HG03039 (cell line): ENCODE results near the gene SLC26A2.

Experiments used
- ATAC-seq: cut with Tn5 transposase; IDR thresholded peaks from one replicate; pipeline ENCODE4 v1.9.1; 2021; ENCODE audit warnings: mild to moderate bottlenecking, moderate library complexity; ENCODE audit not compliant: unreplicated experiment

Gene SLC26A2

DNA sequence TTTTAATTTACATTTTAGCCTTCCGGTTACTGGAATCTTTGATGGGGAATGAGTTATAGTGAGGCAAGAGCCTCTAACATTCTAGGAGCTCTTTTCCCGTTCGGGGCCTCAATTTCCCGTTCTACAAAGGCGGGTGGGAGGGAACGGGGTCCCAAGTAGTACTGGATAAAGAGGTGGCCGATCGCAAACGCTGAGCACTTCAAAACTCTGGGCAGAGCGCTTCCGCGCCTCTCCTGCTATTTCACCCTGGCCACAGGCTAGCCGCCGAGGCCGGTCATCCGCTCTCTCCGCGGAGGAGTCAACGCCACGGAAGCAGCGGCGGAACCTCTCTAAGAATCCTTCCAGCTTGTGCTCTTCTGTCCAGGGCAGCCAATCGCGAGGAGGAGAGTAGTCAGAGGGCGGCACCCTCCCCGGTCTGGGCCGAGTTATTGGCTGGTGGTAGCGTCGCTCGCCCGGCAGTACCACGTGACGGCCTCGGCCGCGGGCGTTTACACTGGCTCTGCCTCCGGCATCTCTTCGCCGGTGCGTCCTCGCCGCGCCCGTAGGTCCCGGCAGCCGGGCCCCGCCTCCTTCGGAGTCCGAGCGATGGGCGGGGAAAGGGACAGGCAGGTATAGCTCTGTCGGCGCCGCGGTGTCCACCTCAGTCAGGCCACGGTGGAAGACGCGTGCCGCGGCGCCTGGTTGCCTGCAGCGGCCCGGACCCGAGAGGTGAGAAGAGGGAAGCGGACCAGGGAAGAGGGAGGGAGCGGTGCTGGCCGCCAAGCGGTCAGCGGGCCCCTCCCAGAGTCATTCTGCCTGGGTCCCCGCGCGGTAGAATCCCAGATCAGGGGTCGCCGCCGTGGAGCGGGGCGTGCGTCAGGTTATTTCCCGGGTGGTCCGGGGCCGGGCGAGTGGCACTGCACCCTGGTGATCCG lies at the start of gene SLC26A2:
SLC26A2 (plus strand) TSS at position 487 of the 914 bp plus-strand sequence. CDS start 16,895 bp downstream, outside the sequence.
- peak; percentile 100 for ATAC-seq

DNA sequence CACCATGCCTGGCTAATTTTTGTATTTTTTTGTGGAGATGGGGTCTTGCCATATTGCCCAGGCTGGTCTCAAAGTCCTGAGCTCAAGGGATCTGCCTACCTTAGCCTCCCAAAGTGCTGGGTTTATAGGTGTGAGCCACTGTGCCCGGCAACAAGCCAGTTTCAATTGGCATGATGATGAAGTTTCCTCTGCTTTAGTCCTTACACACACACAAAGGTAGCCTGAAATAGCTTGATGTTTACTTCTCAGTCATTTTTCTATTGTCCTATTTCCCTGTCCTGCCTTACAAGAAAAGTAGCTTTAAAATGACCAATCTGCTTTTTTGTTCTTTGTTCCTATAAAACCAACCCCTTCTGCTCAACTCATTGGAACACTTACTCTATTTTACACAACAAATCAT lies 49.5 kb upstream of the SLC26A2 start:
- ATAC-seq, result no peak

DNA sequence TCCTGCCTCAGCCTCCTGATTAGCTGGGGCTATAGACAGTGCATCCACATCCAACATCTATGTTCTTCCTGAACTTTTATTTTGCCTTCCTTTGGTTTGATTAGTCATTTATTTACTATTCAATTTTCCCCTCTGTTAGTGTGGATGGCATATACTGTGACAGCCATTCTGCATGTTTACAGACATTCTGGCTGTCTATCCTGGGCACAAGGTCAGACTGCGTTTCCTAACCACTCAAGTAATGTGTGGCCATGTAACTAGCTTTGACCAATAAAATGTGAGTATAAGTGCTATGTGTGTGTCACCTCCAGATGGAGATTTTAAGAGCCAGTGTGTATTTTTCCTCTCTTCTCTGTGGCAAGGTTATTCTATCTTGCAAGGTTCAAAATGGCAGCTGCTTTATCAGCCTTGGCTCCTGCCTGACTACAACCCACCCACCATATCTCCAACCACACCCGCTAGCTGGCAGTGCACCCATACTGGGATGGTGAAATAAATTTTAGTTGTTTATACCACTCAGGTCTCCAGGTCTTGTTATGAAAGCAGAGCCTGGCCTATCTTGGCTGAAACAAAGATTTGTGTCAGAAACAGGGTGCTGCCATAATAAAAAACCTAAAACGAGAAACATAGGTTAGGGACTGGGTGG lies 48.2 kb upstream of the SLC26A2 start:
- ATAC-seq, result no peak

DNA sequence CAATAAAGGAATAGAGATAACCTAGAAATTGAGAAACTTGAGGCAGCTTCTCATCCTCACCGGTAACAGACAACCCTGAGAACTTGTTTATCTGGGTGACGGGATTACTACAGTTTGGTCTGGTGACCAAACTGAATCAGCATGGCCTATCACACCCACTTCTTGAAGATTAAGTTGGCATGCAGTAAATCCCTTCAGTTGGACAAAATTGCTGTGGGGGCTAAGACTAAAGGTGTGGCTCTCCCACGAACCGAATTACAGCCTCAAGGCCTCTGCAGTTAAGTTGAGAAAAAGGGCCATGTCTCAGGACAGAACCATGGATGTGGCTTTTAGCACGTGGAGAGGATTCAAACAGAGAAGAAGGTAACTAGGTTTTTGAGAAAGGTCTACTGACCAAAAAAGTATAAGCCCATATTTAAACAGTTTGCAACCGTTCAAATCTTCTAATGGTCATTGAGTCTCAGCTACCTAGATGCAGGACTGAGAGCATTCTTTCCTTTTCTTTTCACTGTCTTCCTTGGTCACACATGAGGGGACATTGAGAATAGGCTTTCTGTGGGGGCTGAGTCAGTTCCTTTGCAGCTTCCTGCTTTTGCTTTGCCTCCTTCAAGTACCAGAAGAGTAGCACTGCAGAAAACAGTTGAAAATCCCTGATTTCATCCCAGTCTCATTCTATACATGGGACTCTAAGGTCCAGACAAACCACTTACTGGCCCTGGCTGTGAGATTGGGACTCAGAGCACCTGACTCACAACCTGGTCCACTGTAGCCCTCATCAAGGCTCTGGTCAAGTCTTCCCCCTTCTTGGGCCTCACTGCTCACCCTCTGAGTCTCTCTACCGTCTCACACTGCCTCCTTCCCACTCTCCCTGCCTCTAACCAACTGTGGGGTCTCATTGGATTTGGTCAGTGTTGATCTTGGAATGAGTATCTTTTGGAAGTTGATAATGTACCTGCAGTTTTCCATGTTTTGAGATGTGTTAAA lies 46.8 kb upstream of the SLC26A2 start:
- no peak for ATAC-seq

DNA sequence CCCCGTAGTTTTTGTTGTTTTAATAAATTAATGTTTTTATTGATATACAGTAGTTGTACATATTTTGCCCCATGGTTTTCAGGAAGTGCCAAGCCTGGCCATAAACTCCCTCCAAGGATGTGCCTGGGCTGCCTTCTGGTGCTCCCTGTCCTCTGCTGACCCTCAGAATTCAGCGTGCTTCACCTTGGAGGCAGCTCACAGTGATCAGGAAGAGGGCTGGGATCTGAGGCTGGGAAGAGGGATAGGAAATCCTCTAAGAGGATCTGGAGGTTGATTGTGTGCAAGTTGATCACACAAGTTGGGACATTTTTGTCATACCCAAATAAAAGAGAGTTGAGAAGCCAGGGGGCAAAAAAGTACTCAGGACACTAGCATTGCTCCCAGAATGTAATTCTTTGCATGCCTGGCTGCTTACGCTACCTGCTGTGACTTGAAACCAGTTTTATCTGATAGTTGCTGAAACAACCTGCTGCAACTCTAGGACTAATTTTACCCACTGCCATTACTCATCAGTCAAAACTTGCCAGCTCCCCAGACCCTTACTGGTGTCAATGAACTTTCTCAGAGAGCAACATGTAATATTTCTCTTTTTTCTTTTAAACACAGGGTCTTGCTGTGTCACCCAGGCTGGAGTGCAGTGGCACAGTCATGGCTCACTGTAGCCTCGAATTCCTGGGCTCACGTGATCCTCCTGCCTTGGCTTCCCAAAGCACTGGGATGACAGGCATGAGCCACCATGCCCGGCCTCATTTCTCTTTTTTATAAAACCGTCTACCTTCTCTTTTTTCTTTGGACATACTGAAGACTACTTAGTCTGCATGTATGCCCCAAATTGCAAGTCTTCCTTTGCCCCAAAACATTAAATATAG lies 44.9 kb upstream of the SLC26A2 start:
- no peak for ATAC-seq

DNA sequence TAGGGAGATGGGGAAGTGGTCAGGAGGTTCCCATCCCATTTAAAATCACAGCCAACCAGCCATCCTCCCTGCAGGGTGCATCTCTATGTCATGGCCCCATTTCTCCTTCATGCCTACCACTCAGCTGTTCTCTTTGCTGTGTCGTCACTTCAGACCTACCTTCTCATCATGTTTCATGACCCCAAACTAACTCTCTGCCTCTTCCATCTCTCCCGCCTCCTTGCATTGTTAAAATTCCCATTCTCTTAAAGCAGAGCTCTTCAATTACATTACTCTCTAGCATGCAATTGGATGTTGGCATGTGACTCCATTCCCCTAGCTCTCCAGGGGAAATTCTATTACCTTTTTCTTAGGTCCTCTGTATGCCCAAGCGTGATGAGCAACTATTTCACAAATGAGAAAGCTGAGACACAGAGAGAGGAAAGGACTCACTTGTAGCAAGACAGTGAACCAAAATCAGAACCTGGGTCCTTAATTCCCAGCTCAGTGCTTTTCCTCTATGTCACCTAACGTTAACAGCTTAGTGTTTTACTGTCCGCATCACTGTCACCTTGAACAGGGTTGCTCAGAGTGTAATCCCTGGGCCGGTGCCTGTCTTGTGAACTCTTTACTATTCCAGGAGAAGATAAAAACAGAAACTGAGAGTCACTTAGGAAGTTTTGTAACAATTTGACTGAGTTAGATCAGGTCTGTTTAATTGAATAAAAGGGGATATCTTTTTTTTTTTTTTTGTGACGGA lies 44.1 kb upstream of the SLC26A2 start:
- no peak for ATAC-seq

DNA sequence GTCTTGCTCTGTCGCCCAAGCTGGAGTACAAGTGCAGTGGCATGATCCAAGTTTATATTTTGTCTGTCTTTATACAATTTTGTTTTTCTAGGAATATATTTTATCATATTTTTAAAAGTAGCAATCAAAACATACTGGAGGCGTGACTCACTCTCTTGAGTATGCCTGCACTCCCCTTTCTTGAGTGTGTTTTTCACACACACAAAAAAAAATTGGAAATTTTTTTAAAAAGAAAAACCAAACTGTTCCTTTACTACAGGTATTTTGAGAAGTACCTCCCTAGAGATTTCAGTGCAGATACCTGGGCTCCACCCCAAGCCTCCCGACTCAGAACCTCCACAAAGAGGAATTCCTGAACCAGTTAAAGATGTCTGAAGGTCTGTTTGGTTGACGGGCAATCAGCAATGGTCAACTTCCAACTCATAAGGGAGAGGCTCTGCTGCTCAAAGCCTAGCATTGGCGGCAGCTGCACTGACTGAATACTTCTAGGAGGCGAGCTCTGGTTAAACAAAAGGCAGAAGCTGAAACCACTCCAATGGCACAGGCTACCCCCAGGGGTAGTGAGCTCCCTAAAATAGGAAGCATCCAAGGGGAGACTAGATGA lies 43.4 kb upstream of the SLC26A2 start:
- ATAC-seq, result no peak

DNA sequence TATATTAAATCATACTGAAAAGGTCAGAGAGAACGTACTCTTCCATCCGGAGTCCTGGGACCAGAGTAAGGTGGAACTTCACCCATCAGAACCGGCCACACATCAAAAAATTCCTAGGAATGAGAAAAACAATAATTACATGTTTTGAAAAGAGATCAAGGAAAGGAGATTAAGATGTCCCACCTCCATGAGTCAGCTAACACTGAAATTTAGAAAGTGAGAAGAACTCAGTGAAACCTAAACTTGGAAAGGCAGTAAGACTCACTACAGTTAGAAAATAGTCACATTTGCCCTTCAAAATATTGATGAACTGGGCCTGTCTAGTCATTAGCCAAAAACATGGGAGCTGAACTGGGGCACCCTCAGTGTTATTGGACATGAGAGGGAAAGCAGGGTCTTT lies 39.0 kb upstream of the SLC26A2 start:
- ATAC-seq, result no peak

DNA sequence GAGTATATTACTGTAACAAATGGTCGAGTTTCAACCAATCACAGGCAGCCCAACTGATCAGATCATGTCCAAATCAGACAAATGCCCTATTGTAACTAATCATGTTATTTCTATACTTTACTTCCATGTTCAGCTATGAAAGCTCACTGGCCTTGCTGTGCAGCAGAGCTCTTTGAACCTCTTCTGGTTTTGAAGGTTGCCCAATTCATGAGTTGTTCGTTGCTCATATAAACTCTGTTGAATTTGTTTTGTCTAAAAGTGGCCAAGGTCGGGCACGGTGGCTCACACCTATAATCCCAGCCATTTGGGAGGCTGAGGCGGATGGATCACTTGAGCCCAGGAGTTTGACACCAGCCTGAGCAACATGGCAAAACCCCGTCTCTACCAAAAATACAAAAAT lies 37.6 kb upstream of the SLC26A2 start:
- ATAC-seq, result no peak

DNA sequence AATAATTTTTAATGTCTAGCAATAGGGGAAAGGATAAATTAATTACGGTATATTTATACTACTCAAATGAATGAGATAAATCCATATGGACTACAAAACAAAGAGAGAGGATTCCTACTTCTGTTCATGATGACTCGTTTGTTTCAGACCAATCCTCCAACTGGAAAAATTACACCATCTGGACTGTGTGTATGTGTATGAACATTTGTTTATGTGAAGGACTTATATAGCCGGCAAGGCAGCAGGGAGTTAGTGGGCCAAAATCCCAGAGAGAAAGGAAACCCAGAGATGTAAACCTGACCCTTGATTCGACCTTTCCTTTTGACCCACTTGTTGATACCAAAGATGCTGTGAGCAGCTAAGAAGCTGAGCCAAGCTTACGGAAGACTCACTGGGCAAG lies 36.1 kb upstream of the SLC26A2 start:
- ATAC-seq, result no peak

DNA sequence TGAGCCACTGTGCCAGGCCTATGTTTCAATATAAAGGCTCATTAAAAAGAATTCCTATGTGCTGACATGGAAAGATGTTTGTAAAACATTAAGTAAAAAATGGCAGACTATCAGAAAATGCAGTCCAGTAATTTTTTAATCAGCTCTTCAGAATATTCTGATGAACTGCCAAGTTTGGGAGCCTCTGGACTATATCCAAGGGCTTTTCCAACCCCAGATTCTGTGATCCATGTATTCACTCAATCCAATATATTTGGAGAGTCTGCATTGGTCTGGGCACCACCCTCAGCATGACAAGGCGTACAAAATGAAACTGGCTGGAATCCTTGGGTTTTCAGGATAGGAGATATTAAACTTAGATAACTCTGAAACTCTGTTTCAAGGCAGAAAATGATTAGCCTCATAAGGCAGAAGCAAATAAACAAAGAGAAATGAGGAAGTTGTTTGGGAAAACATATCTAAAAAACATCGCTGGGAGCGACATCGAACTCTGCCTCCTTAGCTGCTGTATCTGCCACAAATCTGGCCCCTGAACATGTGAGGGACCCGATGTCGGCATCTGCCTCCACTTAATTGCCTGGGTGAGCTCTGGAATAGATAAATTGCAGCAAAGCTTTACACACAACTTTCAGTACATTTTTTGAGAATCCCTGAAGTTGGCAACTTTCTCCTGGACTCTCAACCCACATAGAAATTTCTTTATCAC lies 30.4 kb upstream of the SLC26A2 start:
- ATAC-seq, result no peak

DNA sequence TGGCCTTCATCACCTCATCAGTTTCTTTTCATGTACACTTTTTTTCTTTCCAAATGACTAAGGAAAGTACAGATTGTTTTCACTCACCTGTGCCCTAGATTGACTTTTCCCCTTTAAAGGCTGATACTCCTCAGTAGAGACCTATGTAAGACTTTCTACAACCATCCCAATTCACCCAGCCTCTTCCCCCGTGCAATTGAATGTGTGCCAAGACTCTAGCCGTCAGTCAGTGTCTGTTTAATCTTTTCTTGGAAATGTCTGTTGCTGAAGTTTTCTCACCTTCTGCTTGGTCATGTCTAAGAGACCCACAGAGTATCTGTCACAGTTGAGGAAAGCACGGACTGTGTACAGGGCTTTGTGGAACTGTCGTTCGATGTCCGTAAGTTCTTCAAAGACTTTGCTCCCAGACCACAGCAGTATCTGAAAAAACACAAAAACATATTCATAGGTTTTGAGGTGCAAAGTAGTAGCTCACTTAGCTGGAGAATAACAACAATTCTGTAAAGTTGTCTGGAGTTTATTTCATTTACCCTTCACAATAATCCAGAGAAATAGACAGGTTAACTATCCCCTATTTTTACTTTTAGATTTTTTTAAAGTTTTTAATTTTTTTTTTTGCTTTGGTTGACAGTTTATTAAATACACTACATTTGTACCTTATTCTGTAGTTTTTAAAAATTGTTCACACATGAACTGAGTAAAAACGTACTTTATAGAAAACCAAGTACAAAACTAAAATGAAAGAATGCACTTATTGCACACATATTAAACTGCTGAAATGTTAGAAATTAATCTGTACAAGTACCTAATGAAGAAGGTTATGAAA lies 29.6 kb upstream of the SLC26A2 start:
- ATAC-seq, result no peak

DNA sequence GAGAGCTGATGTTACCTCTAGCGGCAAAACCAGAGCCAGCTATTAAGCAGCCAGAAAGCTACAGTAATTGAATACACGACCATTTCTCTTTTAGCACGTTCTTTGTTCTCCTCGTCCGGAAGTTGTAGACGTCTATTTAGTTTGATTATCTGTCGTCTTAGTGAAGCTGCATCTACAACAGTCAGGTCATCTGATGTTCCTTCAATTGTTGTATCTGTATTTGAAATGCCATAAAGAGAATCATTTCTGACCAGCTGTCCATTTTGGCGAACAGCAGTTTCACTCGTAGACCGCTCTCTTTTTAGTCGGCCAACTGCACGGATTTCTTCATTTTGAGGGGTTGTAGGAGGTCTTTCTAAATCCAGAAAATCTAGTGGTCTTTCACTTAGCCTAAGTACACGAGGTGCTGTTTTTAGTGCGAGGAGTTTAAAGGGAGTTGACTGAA lies 28.5 kb upstream of the SLC26A2 start:
- ATAC-seq, result no peak

DNA sequence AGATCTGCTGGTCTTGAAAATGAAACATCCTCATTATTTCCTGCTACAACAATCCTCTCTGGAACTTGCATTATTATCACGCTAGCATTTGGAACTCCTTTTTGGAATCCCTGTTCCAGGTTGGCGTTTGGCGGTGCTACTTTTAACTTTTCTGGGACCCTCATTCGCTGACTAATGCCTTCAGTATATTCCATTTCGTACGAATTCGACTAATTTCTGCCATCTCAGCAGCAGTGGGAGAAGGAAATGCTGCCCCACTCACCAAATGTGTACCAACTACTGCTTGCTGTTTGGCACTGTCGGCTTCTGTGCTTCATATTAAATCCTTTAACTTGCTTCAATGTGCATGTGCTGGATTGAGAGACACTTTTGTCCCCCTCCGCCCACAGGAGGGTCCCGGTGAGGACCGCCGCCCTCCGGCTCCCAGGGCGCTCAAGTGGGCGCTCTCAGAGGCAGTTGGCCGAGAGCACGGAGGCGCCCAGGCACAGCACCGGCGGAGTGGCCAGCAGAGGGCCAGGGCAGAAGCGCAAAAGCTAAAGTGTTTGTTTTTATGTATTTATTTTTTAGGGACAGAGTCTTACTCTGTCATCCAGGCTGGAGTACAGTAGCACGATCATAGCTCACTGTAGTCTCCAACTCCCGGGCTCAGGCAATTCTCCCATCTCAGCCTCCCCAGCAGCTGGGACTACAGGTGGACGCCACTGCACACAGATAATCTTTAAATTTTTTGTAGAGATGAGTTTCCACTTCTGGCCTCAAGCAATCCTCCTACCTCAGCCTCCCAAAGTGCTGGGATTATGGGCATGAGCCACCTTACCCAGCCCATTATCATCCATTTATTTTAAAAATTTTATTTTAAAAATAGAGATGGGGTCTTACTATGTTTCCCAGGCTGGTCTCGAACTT lies 27.9 kb upstream of the SLC26A2 start:
- ATAC-seq, result no peak

DNA sequence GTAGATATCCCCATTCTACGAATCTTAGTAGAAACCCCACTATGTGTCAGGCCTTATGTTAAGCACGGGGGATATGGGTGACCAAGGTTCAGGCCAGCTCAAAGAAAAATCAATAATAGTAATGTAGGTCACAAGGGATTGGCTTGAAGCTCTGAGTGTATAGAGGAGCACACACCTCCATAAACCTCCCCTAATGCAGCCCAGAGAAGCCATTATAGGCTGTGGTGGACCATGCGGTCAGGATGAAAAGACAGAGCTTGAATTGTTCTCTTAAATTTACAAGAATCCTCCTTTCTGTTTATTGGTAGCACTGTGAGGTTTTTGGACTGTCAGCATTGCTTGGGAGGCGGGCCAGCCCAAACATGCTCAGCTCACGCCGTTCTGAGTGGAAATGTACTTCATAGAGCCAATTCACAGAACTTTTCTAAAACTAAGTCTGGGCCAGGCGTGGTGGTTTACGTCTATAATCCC lies 25.1 kb upstream of the SLC26A2 start:
- no peak for ATAC-seq

DNA sequence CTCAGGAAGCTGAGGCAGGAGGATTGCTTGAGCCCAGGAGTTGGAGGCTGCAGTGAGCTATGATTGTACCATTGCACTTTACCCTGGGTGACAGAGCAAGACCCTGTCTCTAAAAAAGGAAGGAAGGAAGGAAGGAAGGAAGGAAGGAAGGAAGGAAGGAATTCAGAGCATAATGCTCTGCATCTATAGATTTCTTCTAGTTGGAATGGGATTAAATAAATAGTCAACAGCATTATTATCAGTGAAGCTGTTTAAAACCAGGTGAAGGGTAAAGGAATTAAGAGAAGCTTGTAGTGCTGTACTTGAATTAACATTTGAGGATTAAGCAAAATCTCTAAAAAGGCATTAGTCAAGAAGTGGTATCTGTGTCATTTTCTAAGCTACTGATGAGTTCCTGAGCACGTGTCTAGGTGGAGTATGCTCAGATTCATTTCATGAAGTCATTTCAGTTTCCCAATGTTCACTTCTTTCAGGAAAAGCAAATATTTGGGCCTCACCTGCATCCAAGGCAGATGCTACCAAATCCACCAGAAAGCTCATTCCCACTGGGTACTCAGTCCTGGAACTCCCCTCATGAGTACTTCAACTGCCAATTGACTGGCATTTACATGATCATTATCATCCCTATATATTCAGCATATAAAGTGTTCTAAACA lies 24.4 kb upstream of the SLC26A2 start:
- no peak for ATAC-seq
